ENCODE results near the gene PMFBP1. TPM values are rescaled to one million over a fixed set of nuclear protein-coding genes. Genes with fewer than 3 reads are reported as not detected.

Gene PMFBP1
- total and polyA plus RNA-seq, 2 of the 4 experiments (the other 2 are of a cell fraction), result under 0.01 TPM; not detected in 1

GRCh38 chr16:72164691-72165090 lies 7.3 kb downstream of the PMFBP1 start:
- no peak overlapping the region for H2BK5ac ChIP-seq (ENCODE audit: low read depth, low read length, poor library complexity, severe bottlenecking)

More at GRCh38 chr16:72164691-72165090, 7.3 kb downstream of the PMFBP1 start:
- Histone ChIP-seq H3K36me3 (ENCODE audit: control insufficient read depth, insufficient read depth, low read length) (no peaks in the 10 kb centered on the region), H3K27me3 (ENCODE audit: control insufficient read depth, insufficient read depth, low read length) (no peaks in the 10 kb centered on the region), H3K18ac (ENCODE audit: low read depth, low read length) (no peak overlapping the region), H3K9me1 (ENCODE audit: insufficient read depth, low read length) (no peaks in the 10 kb centered on the region), H3K9ac (ENCODE audit: low read depth, low read length) (no peak overlapping the region), H2BK15ac (ENCODE audit: low read depth, low read length) (no peak overlapping the region), H3K9me3 (ENCODE audit: control insufficient read depth, insufficient read depth, low read length) (no peaks in the 10 kb centered on the region), H4K5ac (ENCODE audit: low read depth, low read length) (no peak overlapping the region), H3K27ac (ENCODE audit: insufficient read depth, low read length) (no peak overlapping the region), H3K14ac (replicated peaks; ENCODE audit: low read depth, low read length) (no peak overlapping the region), H4K8ac (ENCODE audit: low read depth in 2 of 2, low read length in 2 of 2) (no peak overlapping the region), H2BK20ac (ENCODE audit: low read depth, low read length) (no peak overlapping the region), H3K4ac (ENCODE audit: low read depth, low read length) (no peak overlapping the region), H2AK5ac (ENCODE audit: low read depth, low read length) (no peak overlapping the region), H3K23ac (ENCODE audit: low read depth, low read length) (no peak overlapping the region), H3K4me3 (ENCODE audit: insufficient read depth, low read depth, low read length) (no peak overlapping the region), H3K4me2 (ENCODE audit: low read depth, low read length) (no peak overlapping the region), H4K20me1 (ENCODE audit: insufficient read depth, low read length) (no peaks in the 10 kb centered on the region), H3K79me1 (ENCODE audit: low read depth in 1 of 2, low read length in 2 of 2) (no peaks in the 10 kb centered on the region), H2AK9ac (replicated peaks; ENCODE audit: low read depth, low read length, poor library complexity) (no peak overlapping the region), H2AFZ (replicated peaks; ENCODE audit: low read length, poor library complexity) (no peak overlapping the region), H3K56ac (ENCODE audit: extremely low read depth, insufficient read depth, low read length) (no peak overlapping the region), H2BK120ac (ENCODE audit: low read depth, low read length) (no peak overlapping the region), H4K91ac (ENCODE audit: insufficient read depth, low read depth, low read length) (no peak overlapping the region), H3K4me1 (ENCODE audit: control insufficient read depth, insufficient read depth, low read length) (no peaks in the 10 kb centered on the region)
- TF ChIP-seq RFX5 (IDR thresholded peaks at IDR 0.05; ENCODE audit: low read depth, low read length) (no peak), SMC3 (IDR thresholded peaks at IDR 0.05; ENCODE audit: low read depth, low read length) (no peak), NFE2L2 (IDR thresholded peaks at IDR 0.05; ENCODE audit: low read depth, low read length) (no peak), RAD21 (IDR thresholded peaks at IDR 0.05; ENCODE audit: low read length) (no peak), USF2 (IDR thresholded peaks at IDR 0.05; ENCODE audit: low read depth, low read length) (no peak), MAFK (IDR thresholded peaks at IDR 0.05; ENCODE audit: low read depth, low read length) (no peak), MXI1 (IDR thresholded peaks at IDR 0.05; ENCODE audit: borderline replicate concordance, low read depth, low read length) (no peak), FOS (IDR thresholded peaks at IDR 0.05; ENCODE audit: low read depth, low read length) (no peak), CEBPB (IDR thresholded peaks at IDR 0.05; ENCODE audit: low read depth, low read length) (no peak), RCOR1 (IDR thresholded peaks at IDR 0.05; ENCODE audit: insufficient replicate concordance, low read length) (no peak)
- TF ChIP-seq, protein P1, sequence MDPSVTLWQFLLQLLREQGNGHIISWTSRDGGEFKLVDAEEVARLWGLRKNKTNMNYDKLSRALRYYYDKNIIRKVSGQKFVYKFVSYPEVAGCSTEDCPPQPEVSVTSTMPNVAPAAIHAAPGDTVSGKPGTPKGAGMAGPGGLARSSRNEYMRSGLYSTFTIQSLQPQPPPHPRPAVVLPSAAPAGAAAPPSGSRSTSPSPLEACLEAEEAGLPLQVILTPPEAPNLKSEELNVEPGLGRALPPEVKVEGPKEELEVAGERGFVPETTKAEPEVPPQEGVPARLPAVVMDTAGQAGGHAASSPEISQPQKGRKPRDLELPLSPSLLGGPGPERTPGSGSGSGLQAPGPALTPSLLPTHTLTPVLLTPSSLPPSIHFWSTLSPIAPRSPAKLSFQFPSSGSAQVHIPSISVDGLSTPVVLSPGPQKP (IDR thresholded peaks at IDR 0.05; ENCODE audit: borderline replicate concordance, low read depth, low read length), result no peak
- intact Hi-C loops (cut with micrococcal nuclease) (no loop called here), in situ Hi-C loops (cut with MboI; ENCODE audit: low sequenced_read_pairs) (no loop called here), dilution Hi-C loops (cut with HindIII; ENCODE audit: low sequenced_read_pairs, unreplicated experiment) (no loop called here)
- ChIA-PET CTCF (no interaction called here), POLR2A (ENCODE audit: unreplicated experiment) (interaction anchor here (0.6 kb wide), 1 partner anchor 16 kb away, joined by 3 read pairs; no protein-coding TSS in a partner anchor)
- WGBS, 2 experiments (ENCODE audit: extremely low coverage in 2 of 2, insufficient read length in 1 of 2), result 33% methylated on average over 5 of the region's 5 CpGs; no CpG with 5 or more reads in 1 of the 2 experiments
- no TSS peak for BruUV-seq (replicated peaks)
- ATAC-seq (ENCODE audit: low read depth) (no peak), DNase-seq (no peak)

All from IMR-90 (cell line).